Activated T-cell treated with anti-CD3 and anti-CD28 coated beads, Interleukin-2, amount 50 U/mL, for 24 hours (primary cell): ENCODE data around the gene TGIF2LX.
"Not testable (repeated sequence)": the region's sequence is repeated elsewhere in the genome, so short reads cannot be mapped to it uniquely, and the experiment has no call there.

ENCODE experiments used
- DNase-seq: peaks from one replicate; pipeline ENCODE4 v3.0.0-alpha.2; 2020
- H3K27ac Mint-ChIP-seq: 2 replicates; pipeline ENCODE4 v1.8.0; 2020; ENCODE audit warnings: mild to moderate bottlenecking, mixed read lengths
- H3K27me3 Mint-ChIP-seq: 2 replicates; pipeline ENCODE4 v1.8.0; 2020; ENCODE audit warnings: mixed read lengths
- H3K36me3 Mint-ChIP-seq: 2 replicates; pipeline ENCODE4 v1.8.0; 2020; ENCODE audit warnings: low read depth, mixed read lengths
- H3K4me1 Mint-ChIP-seq: 2 replicates; pipeline ENCODE4 v1.8.0; 2020; ENCODE audit warnings: low read depth, mixed read lengths
- H3K4me3 Mint-ChIP-seq: 2 replicates; pipeline ENCODE4 v1.8.0; 2020; ENCODE audit warnings: mild to moderate bottlenecking, moderate library complexity, mixed read lengths
- H3K9me3 Mint-ChIP-seq: 2 replicates; pipeline ENCODE4 v1.8.0; 2020; ENCODE audit warnings: mixed read lengths

Gene TGIF2LX

DNA sequence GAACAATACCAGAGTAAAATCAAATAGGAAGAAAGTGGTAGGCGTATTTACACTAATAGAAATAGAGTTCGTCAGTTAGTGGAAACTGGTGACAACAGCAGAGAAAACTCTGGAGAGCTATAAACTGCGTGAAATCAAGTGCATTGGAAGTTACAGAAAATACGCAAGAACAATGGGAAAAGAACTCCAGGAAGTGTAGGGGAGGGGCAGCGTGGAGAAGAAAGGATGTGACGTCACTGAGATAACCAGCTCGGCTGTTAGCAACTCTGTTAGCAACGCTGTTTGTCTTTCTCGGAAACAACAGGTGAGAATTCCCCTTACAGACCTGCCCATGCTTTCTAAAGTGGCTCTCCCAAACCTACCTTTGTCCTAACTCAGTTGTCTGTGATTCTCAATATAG, at the start of gene TGIF2LX:
Gene TGIF2LX (plus strand): TSS at position 244 of the 400 bp plus-strand sequence. CDS start 178 bp downstream, outside the sequence.
- H3K27ac Mint-ChIP-seq, DNase-seq, H3K36me3 Mint-ChIP-seq, H3K4me1 Mint-ChIP-seq, H3K9me3 Mint-ChIP-seq, H3K4me3 Mint-ChIP-seq, H3K27me3 Mint-ChIP-seq: not testable (repeated sequence)

DNA sequence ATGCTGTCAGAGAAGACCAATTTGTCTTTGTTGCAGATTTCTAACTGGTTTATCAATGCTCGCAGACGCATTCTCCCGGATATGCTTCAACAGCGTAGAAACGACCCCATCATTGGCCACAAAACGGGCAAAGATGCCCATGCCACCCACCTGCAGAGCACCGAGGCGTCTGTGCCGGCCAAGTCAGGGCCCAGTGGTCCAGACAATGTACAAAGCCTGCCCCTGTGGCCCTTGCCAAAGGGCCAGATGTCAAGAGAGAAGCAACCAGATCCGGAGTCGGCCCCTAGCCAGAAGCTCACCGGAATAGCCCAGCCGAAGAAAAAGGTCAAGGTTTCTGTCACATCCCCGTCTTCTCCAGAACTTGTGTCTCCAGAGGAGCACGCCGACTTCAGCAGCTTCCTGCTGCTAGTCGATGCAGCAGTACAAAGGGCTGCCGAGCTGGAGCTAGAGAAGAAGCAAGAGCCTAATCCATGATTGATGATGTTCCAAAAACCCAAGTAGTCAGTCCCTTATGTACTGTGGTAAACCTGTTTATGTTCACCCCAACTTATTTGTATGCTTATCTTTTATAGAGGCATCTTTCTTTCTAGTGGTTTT, 728 bp downstream of the TGIF2LX start:
- DNase-seq, H3K4me3 Mint-ChIP-seq, H3K4me1 Mint-ChIP-seq, H3K27me3 Mint-ChIP-seq, H3K27ac Mint-ChIP-seq, H3K36me3 Mint-ChIP-seq, H3K9me3 Mint-ChIP-seq: not testable (repeated sequence)

DNA sequence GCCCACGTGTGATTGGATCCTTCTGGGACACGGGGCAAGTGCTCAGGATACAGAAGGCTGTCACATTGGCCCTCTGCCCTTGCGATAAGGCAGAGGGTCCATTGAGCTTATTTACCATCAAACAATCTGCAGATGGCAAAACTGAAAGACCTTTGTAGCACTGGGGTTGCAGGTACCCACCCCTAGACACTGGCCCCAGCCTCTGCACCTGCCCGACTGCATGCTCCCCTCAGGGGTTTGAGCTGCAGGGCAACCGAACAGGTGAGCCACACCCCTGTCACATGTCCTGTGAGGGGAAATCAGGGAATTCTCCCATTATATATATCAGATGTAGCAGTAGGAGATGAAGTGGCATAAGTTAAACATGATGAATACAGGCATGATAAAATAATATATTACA, 21.4 kb downstream of the TGIF2LX start:
- not testable (repeated sequence) for DNase-seq, H3K36me3 Mint-ChIP-seq, H3K27me3 Mint-ChIP-seq, H3K4me1 Mint-ChIP-seq, H3K27ac Mint-ChIP-seq, H3K4me3 Mint-ChIP-seq, H3K9me3 Mint-ChIP-seq

DNA sequence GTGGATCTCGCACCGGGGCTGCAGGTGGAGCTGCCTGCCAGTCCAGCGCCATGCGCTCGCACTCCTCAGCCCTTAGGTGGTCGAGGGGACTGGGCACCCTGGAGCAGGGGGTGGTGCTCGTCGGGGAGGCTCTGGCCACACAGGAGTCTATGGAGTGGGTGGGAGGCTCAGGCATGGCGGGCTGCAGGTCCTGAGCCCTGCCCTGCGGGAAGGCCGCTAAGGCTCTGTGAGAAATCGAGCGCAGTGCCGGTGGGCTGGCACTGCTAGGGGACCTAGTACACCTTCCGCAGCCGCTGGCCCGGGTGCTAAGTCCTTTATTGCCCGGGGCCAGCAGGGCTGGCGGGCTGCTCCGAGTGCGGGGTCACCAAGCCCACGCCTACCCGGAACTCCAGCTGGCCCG, 43.9 kb downstream of the TGIF2LX start:
- not testable (repeated sequence) for H3K9me3 Mint-ChIP-seq, H3K4me1 Mint-ChIP-seq, H3K4me3 Mint-ChIP-seq, DNase-seq, H3K27me3 Mint-ChIP-seq, H3K36me3 Mint-ChIP-seq, H3K27ac Mint-ChIP-seq
